DOHH2 (cell line): ENCODE measurements around the gene MOCS3.

ENCODE experiments used
- EZH2phosphoT487 ChIP-seq: fragments of 200-600 bp; sonication (generic); IDR thresholded peaks from 2 replicates; pipeline ENCODE4 v1.6.1; 2017; ENCODE audit warnings: borderline replicate concordance, mild to moderate bottlenecking, antibody characterized with exemption, low read length, moderate library complexity, mixed read lengths
- TF ChIP-seq, protein P1 (sequence below): fragments of 200-600 bp; sonication (generic); IDR thresholded peaks from one replicate; pipeline ENCODE4 v1.5.1; 2014; ENCODE audit warnings: antibody characterized with exemption, mild to moderate bottlenecking, low read depth, low read length; ENCODE audit not compliant: poor library complexity, severe bottlenecking

DNA sequence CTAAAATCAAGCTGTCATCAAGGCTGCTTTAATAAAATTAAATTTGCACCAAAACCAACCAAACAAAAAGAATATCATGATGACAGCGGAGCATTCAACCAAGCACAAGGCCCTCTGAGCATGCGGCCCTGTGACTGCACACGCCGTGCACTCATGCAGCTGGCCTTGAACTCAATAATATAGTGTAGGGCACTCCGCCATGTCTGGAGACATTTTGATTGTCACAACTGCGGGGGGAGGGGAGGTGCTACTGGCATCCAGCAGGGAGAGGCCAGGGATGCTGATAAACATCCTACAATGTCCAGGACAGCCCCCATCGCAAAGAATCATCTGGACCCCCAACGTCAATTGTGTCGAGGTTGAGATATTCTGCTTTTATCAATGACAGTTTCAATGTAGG is 9.7 kb downstream of the MOCS3 start:
- TF ChIP-seq, protein P1, sequence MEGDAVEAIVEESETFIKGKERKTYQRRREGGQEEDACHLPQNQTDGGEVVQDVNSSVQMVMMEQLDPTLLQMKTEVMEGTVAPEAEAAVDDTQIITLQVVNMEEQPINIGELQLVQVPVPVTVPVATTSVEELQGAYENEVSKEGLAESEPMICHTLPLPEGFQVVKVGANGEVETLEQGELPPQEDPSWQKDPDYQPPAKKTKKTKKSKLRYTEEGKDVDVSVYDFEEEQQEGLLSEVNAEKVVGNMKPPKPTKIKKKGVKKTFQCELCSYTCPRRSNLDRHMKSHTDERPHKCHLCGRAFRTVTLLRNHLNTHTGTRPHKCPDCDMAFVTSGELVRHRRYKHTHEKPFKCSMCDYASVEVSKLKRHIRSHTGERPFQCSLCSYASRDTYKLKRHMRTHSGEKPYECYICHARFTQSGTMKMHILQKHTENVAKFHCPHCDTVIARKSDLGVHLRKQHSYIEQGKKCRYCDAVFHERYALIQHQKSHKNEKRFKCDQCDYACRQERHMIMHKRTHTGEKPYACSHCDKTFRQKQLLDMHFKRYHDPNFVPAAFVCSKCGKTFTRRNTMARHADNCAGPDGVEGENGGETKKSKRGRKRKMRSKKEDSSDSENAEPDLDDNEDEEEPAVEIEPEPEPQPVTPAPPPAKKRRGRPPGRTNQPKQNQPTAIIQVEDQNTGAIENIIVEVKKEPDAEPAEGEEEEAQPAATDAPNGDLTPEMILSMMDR, result no peak
- no peak for TF ChIP-seq EZH2phosphoT487
